Measurements from ENCODE around the gene RHBDD1.

GRCh38 chr2:226865273-226865672 is 29.4 kb downstream of the RHBDD1 start:
- no peak for TF ChIP-seq CTCF (IDR thresholded peaks at IDR 0.05)
- no peak for TF ChIP-seq POLR2A (IDR thresholded peaks at IDR 0.05)
